HepG2 (cell line): Measurements from ENCODE around the gene PCDHGB2. TPM values are rescaled to one million over a fixed set of nuclear protein-coding genes. Genes with fewer than 3 reads are reported as not detected.
A peak's percentile ranks its signal among the peaks of the same experiment; 100 is the strongest.

ENCODE experiments used
- MAFK ChIP-seq, 2 experiments: IDR thresholded peaks in 1 of 2; conservative IDR thresholded peaks in 1 of 2; 2 replicates each; pipeline ENCODE4 v1.6.1; 2011; ENCODE audit warnings: improper control_type of control experiment in 2 of 2, low read length in 2 of 2
- MED1 ChIP-seq: sonication (generic); formaldehyde crosslinking; IDR thresholded peaks from 2 replicates; pipeline ENCODE4 v1.4.0; 2020; ENCODE audit warnings: missing genetic modification reagents
- POLR2G ChIP-seq: fragments of 200-400 bp; formaldehyde crosslinking; IDR thresholded peaks from 2 replicates; pipeline ENCODE4 v1.6.1; 2018; ENCODE audit warnings: mild to moderate bottlenecking, low read depth, low read length, moderate library complexity
- RELA ChIP-seq: sonication (generic); formaldehyde crosslinking; IDR thresholded peaks from 2 replicates; pipeline ENCODE4 v1.4.0; 2020; ENCODE audit warnings: missing genetic modification reagents
- SIN3B ChIP-seq: fragments of 150-350 bp; IDR thresholded peaks from 2 replicates; pipeline ENCODE4 v1.6.1; 2014; ENCODE audit warnings: low read length
- ZBTB40 ChIP-seq, 2 experiments: fragments of 450-650 bp in 1 of 2; sonication (generic) in 1 of 2; formaldehyde crosslinking in 1 of 2; IDR thresholded peaks; 2 replicates each; pipeline versions ENCODE4 v1.6.1 to v1.8.0; 2016 to 2022; ENCODE audit warnings: antibody characterized with exemption in 1 of 2, mild to moderate bottlenecking in 1 of 2, missing genetic modification reagents in 1 of 2
- ZFY ChIP-seq: sonication (generic); formaldehyde crosslinking; IDR thresholded peaks from 2 replicates; pipeline ENCODE4 v1.4.0; 2020; ENCODE audit warnings: missing genetic modification reagents
- ZNF414 ChIP-seq: sonication (generic); formaldehyde crosslinking; IDR thresholded peaks from 2 replicates; pipeline ENCODE4 v1.5.0; 2020; ENCODE audit warnings: missing genetic modification reagents
- ZNF503 ChIP-seq: sonication (generic); formaldehyde crosslinking; IDR thresholded peaks from 2 replicates; pipeline ENCODE4 v1.4.0; 2020; ENCODE audit warnings: missing genetic modification reagents
- ZNF572 ChIP-seq: sonication (generic); formaldehyde crosslinking; IDR thresholded peaks from 2 replicates; pipeline ENCODE4 v1.5.1; 2020; ENCODE audit warnings: mild to moderate bottlenecking, missing genetic modification reagents
- polyA plus RNA-seq, 8 experiments: library from polyadenylated mRNA; depleted of rRNA in 3 of 8; stranded (reverse) in 7 of 8; unstranded in 1 of 8; fragments of >200 nt; fragmentation: Illumina TruSeq in 4 of 8; extraction: Trizol in 4 of 8; gene quantifications; 2 replicates each; pipeline versions ENCODE4 v1.2.1 to v1.2.3, GENCODE V29; 2011 to 2016; ENCODE audit warnings: low read depth in 4 of 8, missing spikeins in 1 of 8, mixed read lengths in 1 of 8; ENCODE audit not compliant: insufficient read depth in 1 of 8
- total RNA-seq, 5 experiments: library from RNA; depleted of rRNA; stranded (reverse); fragments of >200 nt; fragmentation: Illumina TruSeq; extraction: Trizol; gene quantifications; 2 replicates each; pipeline ENCODE4 v1.2.3, GENCODE V29; 2016; ENCODE audit warnings: low read depth in 1 of 5
- TF ChIP-seq, protein P1 (sequence below): IDR thresholded peaks from 2 replicates; pipeline ENCODE4 v1.6.1; 2016; ENCODE audit warnings: missing biosample characterization, missing genetic modification reagents, low read depth
- TF ChIP-seq, protein P2 (sequence below), 2 experiments: sonication (generic) in 1 of 2; formaldehyde crosslinking in 1 of 2; IDR thresholded peaks; 2 replicates each; pipeline versions ENCODE4 v1.4.0 to v1.6.1; 2018 to 2020; ENCODE audit warnings: missing genetic modification reagents in 2 of 2, borderline replicate concordance in 1 of 2, low read depth in 1 of 2, mild to moderate bottlenecking in 1 of 2, missing biosample characterization in 1 of 2

Gene PCDHGB2
- total and polyA plus RNA-seq, 2 of the 13 experiments (the other 11 are each of a cell fraction or from before 2014, with no cell fraction given): 0.64 to 0.82 TPM

- peak; percentile 34; the same call in 1 of the 2 replicates for TF ChIP-seq POLR2G
- TF ChIP-seq ZBTB40 (IDR thresholded peaks at IDR 0.05): no peak
- no peak for TF ChIP-seq ZBTB40 (CRISPR knock-in tag; IDR thresholded peaks at IDR 0.05)
- TF ChIP-seq ZNF503: no peak
- TF ChIP-seq SIN3B: no peak
- no peak for TF ChIP-seq RELA (CRISPR knock-in tag)
- no peak for TF ChIP-seq ZNF572
- TF ChIP-seq ZNF414 (CRISPR knock-in tag): no peak
- no peak for TF ChIP-seq ZFY (CRISPR knock-in tag)
- TF ChIP-seq MAFK (conservative IDR thresholded peaks at IDR 0.05 in 1 of 2, IDR thresholded peaks at IDR 0.05 in 1 of 2; ENCODE audit: low read length in 2 of 2): 0 out of 4 replicates have a peak, but pooled peaks of 1 of the 2 experiments have one; percentile 21
- TF ChIP-seq, protein P1, sequence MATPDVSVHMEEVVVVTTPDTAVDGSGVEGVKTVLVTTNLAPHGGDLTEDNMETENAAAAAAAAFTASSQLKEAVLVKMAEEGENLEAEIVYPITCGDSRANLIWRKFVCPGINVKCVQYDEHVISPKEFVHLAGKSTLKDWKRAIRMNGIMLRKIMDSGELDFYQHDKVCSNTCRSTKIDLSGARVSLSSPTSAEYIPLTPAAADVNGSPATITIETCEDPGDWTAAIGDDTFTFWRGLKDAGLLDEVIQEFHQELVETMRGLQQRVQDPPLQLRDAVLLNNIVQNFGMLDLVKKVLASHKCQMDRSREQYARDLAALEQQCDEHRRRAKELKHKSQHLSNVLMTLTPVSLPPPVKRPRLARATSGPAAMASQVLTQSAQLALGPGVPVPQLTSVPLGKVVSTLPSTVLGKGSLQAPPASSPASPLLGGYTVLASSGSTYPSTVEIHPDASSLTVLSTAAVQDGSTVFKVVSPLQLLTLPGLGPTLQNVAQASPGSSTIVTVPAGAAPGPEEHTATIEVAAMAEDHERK: no peak
- TF ChIP-seq, protein P2, sequence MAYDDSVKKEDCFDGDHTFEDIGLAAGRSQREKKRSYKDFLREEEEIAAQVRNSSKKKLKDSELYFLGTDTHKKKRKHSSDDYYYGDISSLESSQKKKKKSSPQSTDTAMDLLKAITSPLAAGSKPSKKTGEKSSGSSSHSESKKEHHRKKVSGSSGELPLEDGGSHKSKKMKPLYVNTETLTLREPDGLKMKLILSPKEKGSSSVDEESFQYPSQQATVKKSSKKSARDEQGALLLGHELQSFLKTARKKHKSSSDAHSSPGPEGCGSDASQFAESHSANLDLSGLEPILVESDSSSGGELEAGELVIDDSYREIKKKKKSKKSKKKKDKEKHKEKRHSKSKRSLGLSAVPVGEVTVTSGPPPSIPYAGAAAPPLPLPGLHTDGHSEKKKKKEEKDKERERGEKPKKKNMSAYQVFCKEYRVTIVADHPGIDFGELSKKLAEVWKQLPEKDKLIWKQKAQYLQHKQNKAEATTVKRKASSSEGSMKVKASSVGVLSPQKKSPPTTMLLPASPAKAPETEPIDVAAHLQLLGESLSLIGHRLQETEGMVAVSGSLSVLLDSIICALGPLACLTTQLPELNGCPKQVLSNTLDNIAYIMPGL (CRISPR knock-in tag; IDR thresholded peaks at IDR 0.05; ENCODE audit: borderline replicate concordance in 1 of 2, low read depth in 1 of 2): peak; percentile 63 to 77
- no peak for TF ChIP-seq MED1 (CRISPR knock-in tag)
These were observed 33.5 kb upstream of the PCDHGB2 start (continued) for GRCh38 chr5:141326088-141326854.
